Measurements from ENCODE around the gene RPH3AL.
"Not testable (repeated sequence)": the region's sequence is repeated elsewhere in the genome, so short reads cannot be mapped to it uniquely, and the experiment has no call there.

RPH3AL gene

GRCh38 chr17:245611-246010 is 107.0 kb downstream of the RPH3AL start:
- H3K4me1 ChIP-seq (ENCODE audit: control extremely low read depth in 1 of 4, control insufficient read depth in 4 of 4, insufficient read depth in 4 of 4, low read length in 3 of 4): peaks cover 0 to 13% (median 7%) of the 10 kb centered on the region in 4 experiments
- H3K36me3 ChIP-seq (ENCODE audit: control insufficient read depth in 4 of 4, insufficient read depth in 4 of 4, low read length in 3 of 4): no peaks in the 10 kb centered on the region
- ChIA-PET POLR2A (no interaction called here), CTCF (no interaction called here)
- peaks cover 0 to 7% (median 0%) of the 10 kb centered on the region in 5 experiments for H3K27me3 ChIP-seq (replicated peaks in 2 of 5; ENCODE audit: control insufficient read depth in 4 of 5, insufficient read depth in 5 of 5, low read length in 4 of 5)
- no peaks in the 10 kb centered on the region for H3K9me3 ChIP-seq (ENCODE audit: control extremely low read depth in 1 of 5, control insufficient read depth in 4 of 5, insufficient read depth in 2 of 5, low read depth in 1 of 5, low read length in 4 of 5)
- no peak for DNase-seq
- no peak overlapping the region for H3K27ac ChIP-seq (ENCODE audit: insufficient read depth in 1 of 2, low read depth in 1 of 2, low read length in 2 of 2, poor library complexity in 1 of 2, severe bottlenecking in 2 of 2)
- no peak overlapping the region for H3K4me3 ChIP-seq (ENCODE audit: control insufficient read depth in 1 of 7, extremely low read depth in 1 of 7, insufficient read depth in 4 of 7, low read depth in 2 of 7, low read length in 6 of 7)
- 99% methylated on average over 10 of the region's 13 CpGs for WGBS (ENCODE audit: insufficient coverage)

GRCh38 chr17:245020-245419 is 107.6 kb downstream of the RPH3AL start:
- H3K4me3 ChIP-seq (ENCODE audit: control insufficient read depth in 1 of 7, extremely low read depth in 1 of 7, insufficient read depth in 4 of 7, low read depth in 2 of 7, low read length in 6 of 7): no peak overlapping the region
- POLR2A ChIA-PET: no interaction called here
- CTCF ChIA-PET: no interaction called here
- 99% methylated on average over 7 of the region's 7 CpGs for WGBS (ENCODE audit: insufficient coverage)
- peaks cover 0 to 7% (median 0%) of the 10 kb centered on the region in 5 experiments for H3K27me3 ChIP-seq (replicated peaks in 2 of 5; ENCODE audit: control insufficient read depth in 4 of 5, insufficient read depth in 5 of 5, low read length in 4 of 5)
- peaks cover 0 to 13% (median 7%) of the 10 kb centered on the region in 4 experiments for H3K4me1 ChIP-seq (ENCODE audit: control extremely low read depth in 1 of 4, control insufficient read depth in 4 of 4, insufficient read depth in 4 of 4, low read length in 3 of 4)
- H3K27ac ChIP-seq (ENCODE audit: insufficient read depth in 1 of 2, low read depth in 1 of 2, low read length in 2 of 2, poor library complexity in 1 of 2, severe bottlenecking in 2 of 2): no peak overlapping the region
- no peaks in the 10 kb centered on the region for H3K36me3 ChIP-seq (ENCODE audit: control insufficient read depth in 4 of 4, insufficient read depth in 4 of 4, low read length in 3 of 4)
- no peaks in the 10 kb centered on the region for H3K9me3 ChIP-seq (ENCODE audit: control extremely low read depth in 1 of 5, control insufficient read depth in 4 of 5, insufficient read depth in 2 of 5, low read depth in 1 of 5, low read length in 4 of 5)
- DNase-seq: peak in 1 of 3 donors; percentile 17

GRCh38 chr17:243924-244323 is 108.7 kb downstream of the RPH3AL start:
- H3K9me3 ChIP-seq (ENCODE audit: control extremely low read depth in 1 of 5, control insufficient read depth in 4 of 5, insufficient read depth in 2 of 5, low read depth in 1 of 5, low read length in 4 of 5); H3K27me3 ChIP-seq (replicated peaks in 2 of 5; ENCODE audit: control insufficient read depth in 4 of 5, insufficient read depth in 5 of 5, low read length in 4 of 5); H3K27ac ChIP-seq (ENCODE audit: insufficient read depth in 1 of 2, low read depth in 1 of 2, low read length in 2 of 2, poor library complexity in 1 of 2, severe bottlenecking in 2 of 2); H3K4me3 ChIP-seq (ENCODE audit: control insufficient read depth in 1 of 7, extremely low read depth in 1 of 7, insufficient read depth in 4 of 7, low read depth in 2 of 7, low read length in 6 of 7); H3K36me3 ChIP-seq (ENCODE audit: control insufficient read depth in 4 of 4, insufficient read depth in 4 of 4, low read length in 3 of 4); CTCF ChIA-PET; DNase-seq; POLR2A ChIA-PET: not testable (repeated sequence)
- peaks cover 0 to 13% (median 7%) of the 10 kb centered on the region in 4 experiments for H3K4me1 ChIP-seq (ENCODE audit: control extremely low read depth in 1 of 4, control insufficient read depth in 4 of 4, insufficient read depth in 4 of 4, low read length in 3 of 4)

- H3K36me3 ChIP-seq (ENCODE audit: control insufficient read depth in 4 of 4, insufficient read depth in 4 of 4, low read length in 3 of 4): no peaks in the 10 kb centered on the region
- H3K9me3 ChIP-seq (ENCODE audit: control extremely low read depth in 1 of 5, control insufficient read depth in 4 of 5, insufficient read depth in 2 of 5, low read depth in 1 of 5, low read length in 4 of 5): no peaks in the 10 kb centered on the region
- DNase-seq: no peak
- no peak overlapping the region for H3K4me3 ChIP-seq (ENCODE audit: control insufficient read depth in 1 of 7, extremely low read depth in 1 of 7, insufficient read depth in 4 of 7, low read depth in 2 of 7, low read length in 6 of 7)
- H3K4me1 ChIP-seq (ENCODE audit: control extremely low read depth in 1 of 4, control insufficient read depth in 4 of 4, insufficient read depth in 4 of 4, low read length in 3 of 4): peaks cover 0 to 8% (median 3%) of the 10 kb centered on the region in 4 experiments
- 100% methylated on average over 3 of the region's 4 CpGs for WGBS (ENCODE audit: insufficient coverage)
- POLR2A ChIA-PET: no interaction called here
- CTCF ChIA-PET: interaction anchor here (1.0 to 2.0 kb wide), 4 partner anchors 10 to 147 kb away, joined by 3 to 5 read pairs (median 3); no protein-coding TSS in a partner anchor
- H3K27me3 ChIP-seq (replicated peaks in 2 of 5; ENCODE audit: control insufficient read depth in 4 of 5, insufficient read depth in 5 of 5, low read length in 4 of 5): peaks cover 0 to 8% (median 2%) of the 10 kb centered on the region in 5 experiments
- H3K27ac ChIP-seq (ENCODE audit: insufficient read depth in 1 of 2, low read depth in 1 of 2, low read length in 2 of 2, poor library complexity in 1 of 2, severe bottlenecking in 2 of 2): no peak overlapping the region
These were observed 113.7 kb downstream of the RPH3AL start for GRCh38 chr17:238964-239259.

GRCh38 chr17:238071-238963 is 114.3 kb downstream of the RPH3AL start:
- Histone ChIP-seq H3K27ac (ENCODE audit: insufficient read depth in 1 of 2, low read depth in 1 of 2, low read length in 2 of 2, poor library complexity in 1 of 2, severe bottlenecking in 2 of 2) (no peak overlapping the region), H3K9me3 (ENCODE audit: control extremely low read depth in 1 of 5, control insufficient read depth in 4 of 5, insufficient read depth in 2 of 5, low read depth in 1 of 5, low read length in 4 of 5) (no peaks in the 10 kb centered on the region), H3K36me3 (ENCODE audit: control insufficient read depth in 4 of 4, insufficient read depth in 4 of 4, low read length in 3 of 4) (no peaks in the 10 kb centered on the region), H3K27me3 (replicated peaks in 2 of 5; ENCODE audit: control insufficient read depth in 4 of 5, insufficient read depth in 5 of 5, low read length in 4 of 5) (peaks cover 0 to 10% (median 6%) of the 10 kb centered on the region in 5 experiments), H3K4me3 (ENCODE audit: control insufficient read depth in 1 of 7, extremely low read depth in 1 of 7, insufficient read depth in 4 of 7, low read depth in 2 of 7, low read length in 6 of 7) (no peak overlapping the region), H3K4me1 (ENCODE audit: control extremely low read depth in 1 of 4, control insufficient read depth in 4 of 4, insufficient read depth in 4 of 4, low read length in 3 of 4) (peaks cover 0 to 8% (median 3%) of the 10 kb centered on the region in 4 experiments)
- POLR2A ChIA-PET: no interaction called here
- 94% methylated on average over 19 of the region's 23 CpGs for whole genome bisulfite sequencing (ENCODE audit: insufficient coverage)
- CTCF ChIA-PET: interaction anchor here (1.0 to 2.0 kb wide), 4 partner anchors 10 to 148 kb away, joined by 3 to 5 read pairs (median 3); no protein-coding TSS in a partner anchor
- DNase-seq: no peak

- whole genome bisulfite sequencing (ENCODE audit: insufficient coverage): 80% methylated on average over 7 of the region's 8 CpGs
- Histone ChIP-seq H3K36me3 (ENCODE audit: control insufficient read depth in 4 of 4, insufficient read depth in 4 of 4, low read length in 3 of 4) (no peaks in the 10 kb centered on the region), H3K4me3 (ENCODE audit: control insufficient read depth in 1 of 7, extremely low read depth in 1 of 7, insufficient read depth in 4 of 7, low read depth in 2 of 7, low read length in 6 of 7) (no peak overlapping the region), H3K27me3 (replicated peaks in 2 of 5; ENCODE audit: control insufficient read depth in 4 of 5, insufficient read depth in 5 of 5, low read length in 4 of 5) (peaks cover 0 to 14% (median 7%) of the 10 kb centered on the region in 5 experiments), H3K9me3 (ENCODE audit: control extremely low read depth in 1 of 5, control insufficient read depth in 4 of 5, insufficient read depth in 2 of 5, low read depth in 1 of 5, low read length in 4 of 5) (no peaks in the 10 kb centered on the region), H3K4me1 (ENCODE audit: control extremely low read depth in 1 of 4, control insufficient read depth in 4 of 4, insufficient read depth in 4 of 4, low read length in 3 of 4) (peaks cover 0 to 8% (median 3%) of the 10 kb centered on the region in 4 experiments), H3K27ac (ENCODE audit: insufficient read depth in 1 of 2, low read depth in 1 of 2, low read length in 2 of 2, poor library complexity in 1 of 2, severe bottlenecking in 2 of 2) (no peak overlapping the region)
- ChIA-PET POLR2A (no interaction called here), CTCF (interaction anchor here (1.3 to 2.0 kb wide), 2 partner anchors 9 to 70 kb away, joined by 3 to 5 read pairs; no protein-coding TSS in a partner anchor)
- no peak for DNase-seq
These were observed 115.1 kb downstream of the RPH3AL start for GRCh38 chr17:237406-237955.

Data from common myeloid progenitor, CD34-positive (primary cell).